GM18909 (cell line): ENCODE results near the gene MTARC2.
"Not testable (repeated sequence)": the region's sequence is repeated elsewhere in the genome, so short reads cannot be mapped to it uniquely, and the experiment has no call there.

Experiments used
- ATAC-seq: cut with Tn5 transposase; IDR thresholded peaks from one replicate; pipeline ENCODE4 v1.9.1; 2021; ENCODE audit warnings: mild to moderate bottlenecking; ENCODE audit not compliant: unreplicated experiment, poor library complexity

The MTARC2 gene

GRCh38 chr1:220748089-220748934 lies at the start of gene MTARC2:
MTARC2 (plus strand) TSS chr1:220748322; CDS start chr1:220748532, 210 bp downstream.
- peak; percentile 93 for ATAC-seq

- no peak for ATAC-seq
These were observed 49.5 kb upstream of the MTARC2 start for GRCh38 chr1:220698607-220699016.

GRCh38 chr1:220699044-220699443 lies 49.1 kb upstream of the MTARC2 start:
- ATAC-seq: no peak

- ATAC-seq: no peak
These were observed 47.5 kb upstream of the MTARC2 start for GRCh38 chr1:220700556-220701179.

GRCh38 chr1:220701974-220702373 lies 46.1 kb upstream of the MTARC2 start:
- ATAC-seq: peak; percentile 65

GRCh38 chr1:220702733-220703270 lies 45.3 kb upstream of the MTARC2 start:
- no peak for ATAC-seq

- ATAC-seq: no peak
These were observed 44.8 kb upstream of the MTARC2 start for GRCh38 chr1:220703305-220703704.

- no peak for ATAC-seq
These were observed 42.3 kb upstream of the MTARC2 start for GRCh38 chr1:220705782-220706181.

- ATAC-seq: no peak
These were observed 41.6 kb upstream of the MTARC2 start for GRCh38 chr1:220706480-220706879.

- ATAC-seq: no peak
These were observed 41.0 kb upstream of the MTARC2 start for GRCh38 chr1:220707160-220707559.

GRCh38 chr1:220708244-220708643 lies 39.9 kb upstream of the MTARC2 start:
- ATAC-seq: no peak

GRCh38 chr1:220708936-220709801 lies 39.0 kb upstream of the MTARC2 start:
- ATAC-seq: no peak

- ATAC-seq: no peak
These were observed 37.8 kb upstream of the MTARC2 start for GRCh38 chr1:220710333-220710732.

- ATAC-seq: peak; percentile 85
These were observed 36.9 kb upstream of the MTARC2 start for GRCh38 chr1:220711056-220711809.

GRCh38 chr1:220715986-220716385 lies 32.1 kb upstream of the MTARC2 start:
- ATAC-seq: not testable (repeated sequence)

GRCh38 chr1:220717800-220718640 lies 30.1 kb upstream of the MTARC2 start:
- peak; percentile 82 for ATAC-seq

- ATAC-seq: not testable (repeated sequence)
These were observed 26.9 kb upstream of the MTARC2 start for GRCh38 chr1:220721266-220721665.

- no peak for ATAC-seq
These were observed 21.5 kb upstream of the MTARC2 start for GRCh38 chr1:220726634-220727033.

GRCh38 chr1:220727519-220727918 lies 20.6 kb upstream of the MTARC2 start:
- ATAC-seq: no peak
